NCI-H2196 (cell line): Measurements from ENCODE around the gene ZSWIM1.

ENCODE experiments used
- DNase-seq: peaks from one replicate; lab custom pipeline; 2025; ENCODE audit not compliant: unreplicated experiment; lab: John Stamatoyannopoulos, UW

Gene ZSWIM1

GRCh38 chr20:45880988-45881788 is at the start of gene ZSWIM1:
Gene ZSWIM1, plus strand, starts transcription at chr20:45881227. Its CDS starts 1,366 bp downstream, at chr20:45882593.
- DNase-seq: peak; percentile 99

GRCh38 chr20:45832619-45833018 is 48.4 kb upstream of the ZSWIM1 start:
- no peak for DNase-seq

GRCh38 chr20:45833030-45833882 is 47.8 kb upstream of the ZSWIM1 start, which contains the start of gene SNX21:
Gene SNX21, plus strand, starts transcription at chr20:45833799. Its CDS starts 121 bp downstream, at chr20:45833920.
- DNase-seq: peak; percentile 57

- peak; percentile 55 for DNase-seq
Observed at GRCh38 chr20:45833883-45834796, 46.9 kb upstream of the ZSWIM1 start.

GRCh38 chr20:45834797-45835161 is 46.2 kb upstream of the ZSWIM1 start:
- DNase-seq: no peak

- no peak for DNase-seq
Observed at GRCh38 chr20:45835329-45835765, 45.7 kb upstream of the ZSWIM1 start.

- DNase-seq: no peak
Observed at GRCh38 chr20:45835825-45836224, 45.2 kb upstream of the ZSWIM1 start.

GRCh38 chr20:45836841-45837240 is 44.2 kb upstream of the ZSWIM1 start:
- no peak for DNase-seq

GRCh38 chr20:45840700-45841198 is 40.3 kb upstream of the ZSWIM1 start:
- DNase-seq: no peak

- DNase-seq: no peak
Observed at GRCh38 chr20:45841407-45842129, 39.5 kb upstream of the ZSWIM1 start.

- no peak for DNase-seq
Observed at GRCh38 chr20:45842169-45842812, 38.7 kb upstream of the ZSWIM1 start.

- no peak for DNase-seq
Observed at GRCh38 chr20:45843506-45843905, 37.5 kb upstream of the ZSWIM1 start.

- DNase-seq: no peak
Observed at GRCh38 chr20:45845452-45845851, 35.6 kb upstream of the ZSWIM1 start.

- DNase-seq: no peak
Observed at GRCh38 chr20:45848421-45848820, 32.6 kb upstream of the ZSWIM1 start.

- DNase-seq: no peak
Observed at GRCh38 chr20:45848969-45849582, 32.0 kb upstream of the ZSWIM1 start.

GRCh38 chr20:45850238-45850637 is 30.8 kb upstream of the ZSWIM1 start:
- DNase-seq: no peak

- no peak for DNase-seq
Observed at GRCh38 chr20:45850926-45851325, 30.1 kb upstream of the ZSWIM1 start.

GRCh38 chr20:45851501-45851900 is 29.5 kb upstream of the ZSWIM1 start:
- DNase-seq: no peak

GRCh38 chr20:45852326-45852725 is 28.7 kb upstream of the ZSWIM1 start:
- DNase-seq: no peak
